HepG2 (cell line): ENCODE measurements around the gene C20orf204. TPM values are rescaled to one million over a fixed set of nuclear protein-coding genes. Genes with fewer than 3 reads are reported as not detected.
A peak's percentile ranks its signal among the peaks of the same experiment; 100 is the strongest.

Source experiments
- E2F2 ChIP-seq: sonication (generic); formaldehyde crosslinking; IDR thresholded peaks from 2 replicates; pipeline ENCODE4 v1.4.0; 2020; ENCODE audit warnings: missing genetic modification reagents, borderline replicate concordance
- E2F5 ChIP-seq: sonication (generic); formaldehyde crosslinking; conservative IDR thresholded peaks from 2 replicates; pipeline ENCODE4 v1.4.0; 2020; ENCODE audit warnings: missing genetic modification reagents
- HOXA9 ChIP-seq: sonication (generic); formaldehyde crosslinking; IDR thresholded peaks from 2 replicates; pipeline ENCODE4 v1.8.1; 2022; ENCODE audit warnings: missing genetic modification reagents, mild to moderate bottlenecking, moderate library complexity, borderline replicate concordance
- JUN ChIP-seq: sonication (generic); formaldehyde crosslinking; IDR thresholded peaks from 2 replicates; pipeline ENCODE4 v1.4.0; 2020; ENCODE audit warnings: mild to moderate bottlenecking, missing genetic modification reagents
- NR0B2 ChIP-seq: sonication (generic); formaldehyde crosslinking; IDR thresholded peaks from 2 replicates; pipeline ENCODE4 v1.4.0; 2020; ENCODE audit warnings: mild to moderate bottlenecking, missing genetic modification reagents
- ONECUT2 ChIP-seq: sonication (generic); formaldehyde crosslinking; IDR thresholded peaks from 2 replicates; pipeline ENCODE4 v1.4.0; 2020; ENCODE audit warnings: missing genetic modification reagents
- PBX2 ChIP-seq: IDR thresholded peaks from 2 replicates; pipeline ENCODE4 v1.6.1; 2016; ENCODE audit warnings: control low read depth
- PHF20 ChIP-seq: sonication (generic); formaldehyde crosslinking; IDR thresholded peaks from 2 replicates; pipeline ENCODE4 v1.5.0; 2020; ENCODE audit warnings: mild to moderate bottlenecking, missing genetic modification reagents
- POGK ChIP-seq: sonication (generic); formaldehyde crosslinking; conservative IDR thresholded peaks from 2 replicates; pipeline ENCODE4 v1.8.0; 2022; ENCODE audit warnings: mild to moderate bottlenecking, moderate library complexity, missing genetic modification reagents
- REXO4 ChIP-seq: sonication (generic); formaldehyde crosslinking; IDR thresholded peaks from 2 replicates; pipeline ENCODE4 v1.8.0; 2022; ENCODE audit warnings: missing genetic modification reagents, mild to moderate bottlenecking, borderline replicate concordance
- RNF2 ChIP-seq: fragments of 450-650 bp; conservative IDR thresholded peaks from 2 replicates; pipeline ENCODE4 v1.6.1; 2016; ENCODE audit warnings: low read depth
- SOX13 ChIP-seq, 3 experiments: fragments of 450-650 bp in 1 of 3; sonication (generic) in 1 of 3; formaldehyde crosslinking in 1 of 3; IDR thresholded peaks in 2 of 3; conservative IDR thresholded peaks in 1 of 3; 2 replicates each; pipeline versions ENCODE4 v1.5.0 to v1.6.1; 2016 to 2020; ENCODE audit warnings: antibody characterized with exemption in 1 of 3, mild to moderate bottlenecking in 1 of 3, missing compliant biosample characterization in 1 of 3, missing genetic modification reagents in 1 of 3, moderate library complexity in 1 of 3
- U2AF1 ChIP-seq: fragments of 200-400 bp; formaldehyde crosslinking; optimal IDR thresholded peaks from 2 replicates; pipeline ENCODE3; 2017; ENCODE audit warnings: mild to moderate bottlenecking, low read depth, low read length
- ZBTB1 ChIP-seq: sonication (generic); formaldehyde crosslinking; IDR thresholded peaks from 2 replicates; pipeline ENCODE4 v1.4.0; 2020; ENCODE audit warnings: missing genetic modification reagents, borderline replicate concordance
- ZFYVE20 ChIP-seq: sonication (generic); formaldehyde crosslinking; IDR thresholded peaks from 2 replicates; pipeline ENCODE4 v1.8.0; 2023; ENCODE audit warnings: low read depth, mild to moderate bottlenecking, moderate library complexity, missing genetic modification reagents, borderline replicate concordance
- ZNF572 ChIP-seq: sonication (generic); formaldehyde crosslinking; IDR thresholded peaks from 2 replicates; pipeline ENCODE4 v1.5.1; 2020; ENCODE audit warnings: mild to moderate bottlenecking, missing genetic modification reagents
- ZNF580 ChIP-seq: IDR thresholded peaks from 2 replicates; pipeline ENCODE4 v1.6.1; 2016; ENCODE audit warnings: low read depth, borderline replicate concordance
- ZNF724P ChIP-seq: sonication (generic); formaldehyde crosslinking; IDR thresholded peaks from 2 replicates; pipeline ENCODE4 v1.8.0; 2022; ENCODE audit warnings: missing genetic modification reagents, borderline replicate concordance
- ZNF740 ChIP-seq: sonication (generic); formaldehyde crosslinking; IDR thresholded peaks from 2 replicates; pipeline ENCODE4 v1.4.0; 2020; ENCODE audit warnings: missing genetic modification reagents
- ZNF790 ChIP-seq: sonication (generic); formaldehyde crosslinking; IDR thresholded peaks from 2 replicates; pipeline ENCODE4 v1.8.0; 2022; ENCODE audit warnings: missing genetic modification reagents, mild to moderate bottlenecking, borderline replicate concordance
- ZNF879 ChIP-seq: sonication (generic); formaldehyde crosslinking; IDR thresholded peaks from 2 replicates; pipeline ENCODE4 v1.8.1; 2023; ENCODE audit warnings: missing genetic modification reagents
- ZSCAN22 ChIP-seq: sonication (generic); formaldehyde crosslinking; IDR thresholded peaks from 2 replicates; pipeline ENCODE4 v1.4.0; 2020; ENCODE audit warnings: mild to moderate bottlenecking, missing genetic modification reagents
- polyA plus RNA-seq, 8 experiments: library from polyadenylated mRNA; depleted of rRNA in 3 of 8; stranded (reverse) in 7 of 8; unstranded in 1 of 8; fragments of >200 nt; fragmentation: Illumina TruSeq in 4 of 8; extraction: Trizol in 4 of 8; gene quantifications; 2 replicates each; pipeline versions ENCODE4 v1.2.1 to v1.2.3, GENCODE V29; 2011 to 2016; ENCODE audit warnings: low read depth in 4 of 8, missing spikeins in 1 of 8, mixed read lengths in 1 of 8; ENCODE audit not compliant: insufficient read depth in 1 of 8
- total RNA-seq, 5 experiments: library from RNA; depleted of rRNA; stranded (reverse); fragments of >200 nt; fragmentation: Illumina TruSeq; extraction: Trizol; gene quantifications; 2 replicates each; pipeline ENCODE4 v1.2.3, GENCODE V29; 2016; ENCODE audit warnings: low read depth in 1 of 5

The C20orf204 gene
- total and polyA plus RNA-seq, 2 of the 13 experiments (the other 11 are each of a cell fraction or from before 2014, with no cell fraction given), result 22.1 to 80.0 TPM

- TF ChIP-seq PBX2 (CRISPR knock-in tag) (no peak), ZNF790 (CRISPR knock-in tag) (no peak), E2F2 (no peak), E2F5 (CRISPR knock-in tag) (no peak; the same call in 1 of the 2 replicates), RNF2 (no peak), POGK (CRISPR knock-in tag) (no peak), ZSCAN22 (CRISPR knock-in tag) (no peak), REXO4 (peak; percentile 89; the same call in 1 of the 2 replicates), U2AF1 (no peak), JUN (no peak; the same call in 1 of the 2 replicates), NR0B2 (CRISPR knock-in tag) (peak; percentile 59; the same call in 1 of the 2 replicates), ZBTB1 (CRISPR knock-in tag) (no peak), ZNF879 (CRISPR knock-in tag) (no peak), HOXA9 (CRISPR knock-in tag) (no peak), SOX13 (IDR thresholded peaks at IDR 0.05) (no peak), SOX13 (CRISPR knock-in tag; conservative IDR thresholded peaks at IDR 0.05 in 1 of 2, IDR thresholded peaks at IDR 0.05 in 1 of 2) (no peak), PHF20 (CRISPR knock-in tag) (peak; percentile 40), ZNF740 (CRISPR knock-in tag) (0 out of 2 replicates have a peak, but pooled peaks have one; percentile 57), ZFYVE20 (CRISPR knock-in tag) (peak; percentile 15; the same call in 1 of the 2 replicates), ZNF580 (CRISPR knock-in tag) (no peak), ZNF724P (CRISPR knock-in tag) (no peak), ONECUT2 (no peak), ZNF572 (CRISPR knock-in tag) (no peak; the same call in 1 of the 2 replicates)
These were observed 4.5 kb downstream of the C20orf204 start (continued) for GRCh38 chr20:64040231-64041039.
